CD4-positive, alpha-beta T cell (primary cell): ENCODE results near the gene IL1F10. TPM values are rescaled to one million over a fixed set of nuclear protein-coding genes. Genes with fewer than 3 reads are reported as not detected.

Source experiments
- ATAC-seq: fragments of 200-7000 bp; cut with Tn5 transposase; one replicate; pipeline ENCODE4 v1.10.0; 2022; ENCODE audit warnings: mild to moderate bottlenecking; ENCODE audit not compliant: poor library complexity
- CTCF ChIA-PET: fragments of 350-600 bp; sonication (Branson Sonifier 250); formaldehyde crosslinking; loops from one replicate; lab custom pipeline; 2021; ENCODE audit warnings: antibody characterized with exemption, inconsistent platforms; lab: Charles Lee
- POLR2A ChIA-PET: fragments of 350-600 bp; sonication (Branson Sonifier 250); formaldehyde crosslinking; loops from one replicate; lab custom pipeline; 2021; ENCODE audit warnings: antibody characterized with exemption, inconsistent platforms; lab: Charles Lee
- DNase-seq, 14 experiments: peaks; one replicate each; pipeline ENCODE4 v3.0.0-alpha.2; 2013 to 2020; ENCODE audit warnings: mixed read lengths in 2 of 14
- H3K27ac ChIP-seq, 2 donors: one replicate each; pipeline versions ENCODE4 v1.5.1 to v1.7.0; 2013; ENCODE audit warnings: low read length in 2 of 2, low read depth in 1 of 2, mild to moderate bottlenecking in 1 of 2
- H3K27me3 ChIP-seq, 2 experiments: 1 replicate in 1 of 2; 2 replicates in 1 of 2; pipeline versions ENCODE4 v1.6.1 to v1.7.0; 2013; ENCODE audit warnings: low read length in 2 of 2, control low read depth in 1 of 2, mild to moderate bottlenecking in 1 of 2, moderate library complexity in 1 of 2; ENCODE audit not compliant: insufficient read depth in 2 of 2, control insufficient read depth in 1 of 2
- H3K36me3 ChIP-seq: one replicate; pipeline ENCODE4 v1.6.1; 2013; ENCODE audit warnings: low read length, control low read depth; ENCODE audit not compliant: insufficient read depth
- H3K4me1 ChIP-seq: one replicate; pipeline ENCODE4 v1.6.1; 2013; ENCODE audit warnings: low read length, control low read depth; ENCODE audit not compliant: insufficient read depth
- H3K4me3 ChIP-seq: one replicate; pipeline ENCODE4 v1.5.1; 2013; ENCODE audit warnings: mild to moderate bottlenecking, low read length, moderate library complexity
- H3K9me3 ChIP-seq, 2 experiments: 1 replicate in 1 of 2; 2 replicates in 1 of 2; pipeline versions ENCODE4 v1.6.1 to v1.7.0; 2013; ENCODE audit warnings: low read length in 2 of 2, mild to moderate bottlenecking in 2 of 2, control low read depth in 1 of 2, moderate library complexity in 1 of 2; ENCODE audit not compliant: control insufficient read depth in 1 of 2, insufficient read depth in 1 of 2
- H3K27ac Mint-ChIP-seq: one replicate; pipeline ENCODE4 v1.8.0; 2020; ENCODE audit warnings: mixed read lengths
- H3K27me3 Mint-ChIP-seq: one replicate; pipeline ENCODE4 v1.8.0; 2021; ENCODE audit warnings: mixed read lengths
- H3K36me3 Mint-ChIP-seq: one replicate; pipeline ENCODE4 v1.8.0; 2021; ENCODE audit warnings: low read depth, mixed read lengths
- H3K4me1 Mint-ChIP-seq: one replicate; pipeline ENCODE4 v1.8.0; 2021; ENCODE audit warnings: low read depth, mixed read lengths
- H3K4me3 Mint-ChIP-seq: one replicate; pipeline ENCODE4 v1.8.0; 2020; ENCODE audit warnings: mild to moderate bottlenecking, mixed read lengths
- H3K9me3 Mint-ChIP-seq: one replicate; pipeline ENCODE4 v1.8.0; 2020; ENCODE audit warnings: mixed read lengths
- CTCF ChIP-seq: fragments of 200-600 bp; IDR thresholded peaks from one replicate; pipeline ENCODE4 v1.8.0; 2022; ENCODE audit warnings: antibody characterized with exemption, mild to moderate bottlenecking
- intact Hi-C, 2 experiments: fragments of 100-400 bp; cut with DNase I in 1 of 2; cut with micrococcal nuclease in 1 of 2; formaldehyde crosslinking; loops; one replicate each; pipeline versions ENCODE4 v1.15.1 to v1.9.0; 2023 to 2025; cut with DNase I, micrococcal nuclease
- total RNA-seq, 174 experiments: library from RNA in 2 of 174; stranded (reverse) in 2 of 174; gene quantifications; one replicate each; pipeline ENCODE4 v1.2.3 and lab custom pipeline; 2021 to 2026

Gene IL1F10
- total RNA-seq, 2 experiments from 2014 or later = not detected

- Histone ChIP-seq H3K36me3 (no peaks in the 10 kb centered on the region), H3K4me3 (no peak overlapping the region), H3K4me1 (peaks cover 21% of the 10 kb centered on the region), H3K27ac (no peak overlapping the region), H3K9me3 (no peaks in the 10 kb centered on the region), H3K27me3 (no peaks in the 10 kb centered on the region)
- no peak overlapping the region for H3K27ac Mint-ChIP-seq
- ATAC-seq = no peak
- DNase-seq = peak in 1 of 14 experiments; percentile 34
- POLR2A ChIA-PET = no interaction called here
- H3K4me3 Mint-ChIP-seq = no peak overlapping the region
- H3K36me3 Mint-ChIP-seq = no peaks in the 10 kb centered on the region
- intact Hi-C loops = no loop called here
- H3K27me3 Mint-ChIP-seq = no peaks in the 10 kb centered on the region
- CTCF ChIA-PET = interaction anchor here (0.5 kb wide), 1 partner anchor 1052 kb away, joined by 3 read pairs; no protein-coding TSS in a partner anchor
- H3K9me3 Mint-ChIP-seq = no peaks in the 10 kb centered on the region
- TF ChIP-seq CTCF = no peak
- H3K4me1 Mint-ChIP-seq = no peaks in the 10 kb centered on the region
Measured at GRCh38 chr2:113117541-113118262, 49.9 kb downstream of the IL1F10 start.

- Mint-ChIP-seq H3K4me1 (no peaks in the 10 kb centered on the region), H3K9me3 (no peaks in the 10 kb centered on the region), H3K36me3 (no peaks in the 10 kb centered on the region), H3K27me3 (no peaks in the 10 kb centered on the region), H3K27ac (no peak overlapping the region), H3K4me3 (no peak overlapping the region)
- no peaks in the 10 kb centered on the region for H3K27me3 ChIP-seq
- no peak overlapping the region for H3K4me3 ChIP-seq
- H3K4me1 ChIP-seq = peaks cover 21% of the 10 kb centered on the region
- intact Hi-C loops = no loop called here
- ChIA-PET POLR2A (no interaction called here), CTCF (interaction anchor here (0.5 kb wide), 1 partner anchor 1053 kb away, joined by 3 read pairs; no protein-coding TSS in a partner anchor)
- no peaks in the 10 kb centered on the region for H3K36me3 ChIP-seq
- H3K9me3 ChIP-seq = no peaks in the 10 kb centered on the region
- no peak for DNase-seq
- no peak overlapping the region for H3K27ac ChIP-seq
- TF ChIP-seq CTCF = no peak
- no peak for ATAC-seq
Measured at GRCh38 chr2:113118263-113118657, 50.5 kb downstream of the IL1F10 start.

GRCh38 chr2:113119111-113119510, 51.3 kb downstream of the IL1F10 start:
- ATAC-seq = no peak
- no peak for TF ChIP-seq CTCF
- H3K27ac Mint-ChIP-seq = no peak overlapping the region
- H3K27ac ChIP-seq = no peak overlapping the region
- peaks cover 23% of the 10 kb centered on the region for H3K4me1 ChIP-seq
- H3K9me3 ChIP-seq = no peaks in the 10 kb centered on the region
- DNase-seq = no peak
- H3K36me3 Mint-ChIP-seq = no peaks in the 10 kb centered on the region
- POLR2A ChIA-PET = no interaction called here
- no peaks in the 10 kb centered on the region for H3K9me3 Mint-ChIP-seq
- intact Hi-C loops = no loop called here
- H3K27me3 ChIP-seq = no peaks in the 10 kb centered on the region
- H3K27me3 Mint-ChIP-seq = peaks cover 8% of the 10 kb centered on the region
- CTCF ChIA-PET = no interaction called here
- no peaks in the 10 kb centered on the region for H3K4me1 Mint-ChIP-seq
- H3K4me3 Mint-ChIP-seq = no peak overlapping the region
- no peaks in the 10 kb centered on the region for H3K36me3 ChIP-seq
- no peak overlapping the region for H3K4me3 ChIP-seq
